OCI-LY7 (cell line): Measurements from ENCODE around the gene EDAR. TPM values are rescaled to one million over a fixed set of nuclear protein-coding genes. Genes with fewer than 3 reads are reported as not detected.

Source experiments
- BruUV-seq: library from RNA; stranded (reverse); fragments of 400-500 nt; replicated peaks from 2 replicates; lab custom pipeline; 2021; lab: Mats Ljungman, UMichigan
- CTCF ChIA-PET: fragments of 300-600 bp; sonication (Branson Sonifier 250); formaldehyde crosslinking; loops from one replicate; lab custom pipeline; 2022; ENCODE audit warnings: antibody characterized with exemption; ENCODE audit not compliant: unreplicated experiment; lab: Charles Lee
- POLR2A ChIA-PET: fragments of 300-600 bp; sonication (Branson Sonifier 250); formaldehyde crosslinking; loops from one replicate; lab custom pipeline; 2022; ENCODE audit warnings: antibody characterized with exemption; lab: Charles Lee
- DNase-seq: peaks from one replicate; pipeline ENCODE4 v3.0.0-alpha.2; 2015; ENCODE audit warnings: low spot score
- H2AFZ ChIP-seq: fragments of 200-600 bp; sonication (generic), shearing (Covaris generic); 2 replicates; pipeline ENCODE4 v1.6.1; 2014; ENCODE audit warnings: mild to moderate bottlenecking, antibody characterized with exemption, low read length, moderate library complexity
- H3K27ac ChIP-seq: fragments of 200-600 bp; sonication (generic); 2 replicates; pipeline ENCODE4 v1.5.1; 2014; ENCODE audit warnings: mixed run types, low read depth, mild to moderate bottlenecking, moderate library complexity, low read length, inconsistent platforms; ENCODE audit not compliant: poor library complexity, severe bottlenecking
- H3K36me3 ChIP-seq: fragments of 200-600 bp; sonication (generic); 2 replicates; pipeline ENCODE4 v1.6.1; 2014; ENCODE audit warnings: mild to moderate bottlenecking, antibody characterized with exemption, low read length, moderate library complexity, mixed read lengths; ENCODE audit not compliant: insufficient read depth
- H3K4me1 ChIP-seq: fragments of 200-600 bp; sonication (generic); 2 replicates; pipeline ENCODE4 v1.5.1; 2014; ENCODE audit warnings: mild to moderate bottlenecking, low read length; ENCODE audit not compliant: insufficient read depth, poor library complexity, severe bottlenecking
- H3K4me2 ChIP-seq: fragments of 200-600 bp; sonication (generic); 2 replicates; pipeline ENCODE4 v1.6.1; 2014; ENCODE audit warnings: mild to moderate bottlenecking, low read length
- H3K4me3 ChIP-seq: fragments of 200-600 bp; sonication (generic); 2 replicates; pipeline ENCODE4 v1.5.1; 2014; ENCODE audit warnings: mild to moderate bottlenecking, low read depth, low read length; ENCODE audit not compliant: poor library complexity, severe bottlenecking
- H3K79me2 ChIP-seq: fragments of 200-600 bp; sonication (generic); 2 replicates; pipeline ENCODE4 v1.6.1; 2016; ENCODE audit warnings: low read depth, mild to moderate bottlenecking, low read length, moderate library complexity, mixed read lengths; ENCODE audit not compliant: insufficient read depth
- H3K9me2 ChIP-seq: fragments of 200-600 bp; sonication (generic); 2 replicates; pipeline ENCODE4 v1.6.1; 2016; ENCODE audit warnings: mild to moderate bottlenecking, low read length, mixed read lengths; ENCODE audit not compliant: insufficient read depth
- H3K9me3 ChIP-seq: fragments of 200-600 bp; sonication (generic); 2 replicates; pipeline ENCODE4 v1.6.1; 2014; ENCODE audit warnings: mild to moderate bottlenecking, mixed run types, low read length, mixed read lengths
- H4K20me1 ChIP-seq: fragments of 200-600 bp; sonication (generic); 2 replicates; pipeline ENCODE4 v1.6.1; 2014; ENCODE audit warnings: mild to moderate bottlenecking, antibody characterized with exemption, low read length, moderate library complexity, mixed read lengths; ENCODE audit not compliant: insufficient read depth
- EZH2phosphoT487 ChIP-seq: fragments of 200-600 bp; sonication (generic); IDR thresholded peaks from 2 replicates; pipeline ENCODE4 v1.6.1; 2018; ENCODE audit warnings: low read depth, borderline replicate concordance, mild to moderate bottlenecking, mixed run types, antibody characterized with exemption, low read length, moderate library complexity, mixed read lengths
- intact Hi-C: fragments of 100-400 bp; cut with micrococcal nuclease; formaldehyde crosslinking; loops from one replicate; pipeline ENCODE4 v1.10.0; 2022; ENCODE audit not compliant: unreplicated experiment
- total RNA-seq, 2 experiments: library from RNA; depleted of rRNA in 1 of 2; stranded (reverse); fragments of >200 nt in 1 of 2; shearing (Covaris generic) in 1 of 2; gene quantifications; 2 replicates each; pipeline ENCODE4 v1.2.3, GENCODE V29; 2014 to 2022
- TF ChIP-seq, protein P1 (sequence below): fragments of 200-600 bp; sonication (generic); conservative IDR thresholded peaks from 2 replicates; pipeline ENCODE4 v1.5.1; 2014; ENCODE audit warnings: mild to moderate bottlenecking, antibody characterized with exemption, low read length, moderate library complexity, mixed read lengths

The EDAR gene
- total RNA-seq, 2 experiments from 2014 or later: not detected

GRCh38 chr2:108986916-108987510 lies 2.0 kb downstream of the EDAR start:
- H3K36me3 ChIP-seq: no peaks in the 10 kb centered on the region
- no peaks in the 10 kb centered on the region for H4K20me1 ChIP-seq
- no peak for DNase-seq
- no peaks in the 10 kb centered on the region for H3K9me2 ChIP-seq
- H2AFZ ChIP-seq: no peak overlapping the region
- H3K79me2 ChIP-seq: no peaks in the 10 kb centered on the region
- CTCF ChIA-PET: no interaction called here
- no peak overlapping the region for H3K4me3 ChIP-seq
- intact Hi-C loops: no loop called here
- POLR2A ChIA-PET: interaction anchor here (0.6 kb wide), 1 partner anchor 39 kb away, joined by 3 read pairs; no protein-coding TSS in a partner anchor
- no peaks in the 10 kb centered on the region for H3K4me1 ChIP-seq
- H3K4me2 ChIP-seq: no peak overlapping the region
- TF ChIP-seq EZH2phosphoT487: no peak
- TF ChIP-seq, protein P1, sequence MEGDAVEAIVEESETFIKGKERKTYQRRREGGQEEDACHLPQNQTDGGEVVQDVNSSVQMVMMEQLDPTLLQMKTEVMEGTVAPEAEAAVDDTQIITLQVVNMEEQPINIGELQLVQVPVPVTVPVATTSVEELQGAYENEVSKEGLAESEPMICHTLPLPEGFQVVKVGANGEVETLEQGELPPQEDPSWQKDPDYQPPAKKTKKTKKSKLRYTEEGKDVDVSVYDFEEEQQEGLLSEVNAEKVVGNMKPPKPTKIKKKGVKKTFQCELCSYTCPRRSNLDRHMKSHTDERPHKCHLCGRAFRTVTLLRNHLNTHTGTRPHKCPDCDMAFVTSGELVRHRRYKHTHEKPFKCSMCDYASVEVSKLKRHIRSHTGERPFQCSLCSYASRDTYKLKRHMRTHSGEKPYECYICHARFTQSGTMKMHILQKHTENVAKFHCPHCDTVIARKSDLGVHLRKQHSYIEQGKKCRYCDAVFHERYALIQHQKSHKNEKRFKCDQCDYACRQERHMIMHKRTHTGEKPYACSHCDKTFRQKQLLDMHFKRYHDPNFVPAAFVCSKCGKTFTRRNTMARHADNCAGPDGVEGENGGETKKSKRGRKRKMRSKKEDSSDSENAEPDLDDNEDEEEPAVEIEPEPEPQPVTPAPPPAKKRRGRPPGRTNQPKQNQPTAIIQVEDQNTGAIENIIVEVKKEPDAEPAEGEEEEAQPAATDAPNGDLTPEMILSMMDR: no peak
- no TSS peak for BruUV-seq
- H3K27ac ChIP-seq: no peak overlapping the region
- no peaks in the 10 kb centered on the region for H3K9me3 ChIP-seq

- H3K36me3 ChIP-seq: no peaks in the 10 kb centered on the region
- no peak overlapping the region for H3K4me3 ChIP-seq
- H3K4me2 ChIP-seq: no peak overlapping the region
- intact Hi-C loops: no loop called here
- H3K79me2 ChIP-seq: no peaks in the 10 kb centered on the region
- ChIA-PET CTCF (no interaction called here), POLR2A (no interaction called here)
- H2AFZ ChIP-seq: no peak overlapping the region
- no peaks in the 10 kb centered on the region for H3K4me1 ChIP-seq
- BruUV-seq: no TSS peak
- H4K20me1 ChIP-seq: no peaks in the 10 kb centered on the region
- H3K27ac ChIP-seq: no peak overlapping the region
- no peak for DNase-seq
- H3K9me3 ChIP-seq: no peaks in the 10 kb centered on the region
- H3K9me2 ChIP-seq: no peaks in the 10 kb centered on the region
- TF ChIP-seq, protein P1: no peak
- TF ChIP-seq EZH2phosphoT487: no peak
Measured at GRCh38 chr2:108983610-108984009, 5.4 kb downstream of the EDAR start.

GRCh38 chr2:108983061-108983460 lies 6.0 kb downstream of the EDAR start:
- no peak for DNase-seq
- TF ChIP-seq, protein P1: no peak
- no peak for TF ChIP-seq EZH2phosphoT487
- no TSS peak for BruUV-seq
- ChIA-PET POLR2A (no interaction called here), CTCF (no interaction called here)
- Histone ChIP-seq H3K9me3 (no peaks in the 10 kb centered on the region), H3K9me2 (no peaks in the 10 kb centered on the region), H3K4me3 (no peak overlapping the region), H3K4me1 (no peaks in the 10 kb centered on the region), H3K79me2 (no peaks in the 10 kb centered on the region), H3K4me2 (no peak overlapping the region), H4K20me1 (no peaks in the 10 kb centered on the region), H2AFZ (no peak overlapping the region), H3K36me3 (no peaks in the 10 kb centered on the region), H3K27ac (no peak overlapping the region)
- intact Hi-C loops: no loop called here
